Keratinocyte (primary cell): Measurements from ENCODE around the gene NBPF12.
"Not testable (repeated sequence)": the region's sequence is repeated elsewhere in the genome, so short reads cannot be mapped to it uniquely, and the experiment has no call there.

ENCODE experiments used
- EZH2 ChIP-seq: IDR thresholded peaks from one replicate; pipeline ENCODE4 v1.6.1; 2012; ENCODE audit warnings: inconsistent platforms, mild to moderate bottlenecking, low read length, moderate library complexity
- TF ChIP-seq, protein P1 (sequence below), 3 experiments: IDR thresholded peaks in 1 of 3; conservative IDR thresholded peaks in 1 of 3; optimal IDR thresholded peaks in 1 of 3; 2 replicates in 2 of 3; 3 replicates in 1 of 3; pipeline versions ENCODE3 to v1.5.1; 2011; ENCODE audit warnings: low read length in 3 of 3, mild to moderate bottlenecking in 3 of 3, moderate library complexity in 2 of 3, control low read depth in 1 of 3, inconsistent platforms in 1 of 3; ENCODE audit not compliant: insufficient read depth in 2 of 3; ENCODE audit errors: extremely low read depth in 1 of 3

GRCh38 chr1:146948127-146948526 lies 10.0 kb downstream of the NBPF12 start:
- TF ChIP-seq, protein P1, sequence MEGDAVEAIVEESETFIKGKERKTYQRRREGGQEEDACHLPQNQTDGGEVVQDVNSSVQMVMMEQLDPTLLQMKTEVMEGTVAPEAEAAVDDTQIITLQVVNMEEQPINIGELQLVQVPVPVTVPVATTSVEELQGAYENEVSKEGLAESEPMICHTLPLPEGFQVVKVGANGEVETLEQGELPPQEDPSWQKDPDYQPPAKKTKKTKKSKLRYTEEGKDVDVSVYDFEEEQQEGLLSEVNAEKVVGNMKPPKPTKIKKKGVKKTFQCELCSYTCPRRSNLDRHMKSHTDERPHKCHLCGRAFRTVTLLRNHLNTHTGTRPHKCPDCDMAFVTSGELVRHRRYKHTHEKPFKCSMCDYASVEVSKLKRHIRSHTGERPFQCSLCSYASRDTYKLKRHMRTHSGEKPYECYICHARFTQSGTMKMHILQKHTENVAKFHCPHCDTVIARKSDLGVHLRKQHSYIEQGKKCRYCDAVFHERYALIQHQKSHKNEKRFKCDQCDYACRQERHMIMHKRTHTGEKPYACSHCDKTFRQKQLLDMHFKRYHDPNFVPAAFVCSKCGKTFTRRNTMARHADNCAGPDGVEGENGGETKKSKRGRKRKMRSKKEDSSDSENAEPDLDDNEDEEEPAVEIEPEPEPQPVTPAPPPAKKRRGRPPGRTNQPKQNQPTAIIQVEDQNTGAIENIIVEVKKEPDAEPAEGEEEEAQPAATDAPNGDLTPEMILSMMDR (optimal IDR thresholded peaks at IDR 0.05 in 1 of 3, IDR thresholded peaks at IDR 0.05 in 1 of 3, conservative IDR thresholded peaks at IDR 0.05 in 1 of 3; ENCODE audit: extremely low read depth in 1 of 3, insufficient read depth in 2 of 3, low read length in 3 of 3): not testable (repeated sequence)
- not testable (repeated sequence) for TF ChIP-seq EZH2
